Right renal pelvis (tissue), 4 donors: ENCODE measurements around the gene AHCY. TPM values are rescaled to one million over a fixed set of nuclear protein-coding genes. Genes with fewer than 3 reads are reported as not detected.
"Not testable (repeated sequence)": the region's sequence is repeated elsewhere in the genome, so short reads cannot be mapped to it uniquely, and the experiment has no call there.

ENCODE experiments used
- DNase-seq, 4 donors: peaks; one replicate each; pipeline ENCODE4 v3.0.0-alpha.2; 2013; ENCODE audit warnings: low read depth in 4 of 4, low spot score in 3 of 4, missing footprints in 1 of 4
- polyA plus RNA-seq, 4 donors: library from polyadenylated mRNA; unstranded; fragments of 120-200 nt; gene quantifications; one replicate each; pipeline ENCODE4 v1.2.1, GENCODE V29; 2013; ENCODE audit not compliant: insufficient read length in 4 of 4

Gene AHCY
- polyA plus RNA-seq, 4 donors, result 172 to 211 (median 186) TPM

DNA sequence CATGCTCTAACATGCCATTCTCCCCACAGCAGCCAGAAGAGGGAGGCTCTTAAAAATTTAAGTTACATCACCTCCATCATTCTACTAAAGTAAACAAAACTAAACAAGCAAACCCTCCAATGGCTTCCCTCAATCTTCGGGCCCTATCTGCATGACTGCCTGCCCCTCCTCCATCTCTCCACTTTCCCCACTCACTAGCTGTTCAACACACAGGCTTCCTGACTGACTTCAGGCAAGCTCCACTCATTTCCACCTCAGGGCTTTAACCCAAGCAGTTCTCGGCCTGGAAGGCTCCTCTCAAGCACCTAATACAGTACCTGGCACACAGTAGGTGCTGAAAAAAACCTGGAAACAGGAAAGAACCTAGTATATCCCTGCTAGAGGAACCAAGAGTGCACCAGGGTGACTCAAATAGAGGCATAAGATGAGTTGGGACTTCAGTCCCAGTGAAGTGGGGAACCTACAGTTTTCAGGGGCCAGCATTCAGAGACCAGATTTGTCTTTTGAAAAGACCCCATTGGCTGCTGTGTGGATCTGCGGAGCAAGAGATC is 2.8 kb downstream of the AHCY start:
- no peak for DNase-seq

GRCh38 chr20:34299556-34300255 is 3.4 kb downstream of the AHCY start:
- no peak for DNase-seq

- not testable (repeated sequence) for DNase-seq
These were observed 4.8 kb downstream of the AHCY start for GRCh38 chr20:34298294-34298784.

GRCh38 chr20:34296468-34296867 is 6.7 kb downstream of the AHCY start:
- no peak for DNase-seq

DNA sequence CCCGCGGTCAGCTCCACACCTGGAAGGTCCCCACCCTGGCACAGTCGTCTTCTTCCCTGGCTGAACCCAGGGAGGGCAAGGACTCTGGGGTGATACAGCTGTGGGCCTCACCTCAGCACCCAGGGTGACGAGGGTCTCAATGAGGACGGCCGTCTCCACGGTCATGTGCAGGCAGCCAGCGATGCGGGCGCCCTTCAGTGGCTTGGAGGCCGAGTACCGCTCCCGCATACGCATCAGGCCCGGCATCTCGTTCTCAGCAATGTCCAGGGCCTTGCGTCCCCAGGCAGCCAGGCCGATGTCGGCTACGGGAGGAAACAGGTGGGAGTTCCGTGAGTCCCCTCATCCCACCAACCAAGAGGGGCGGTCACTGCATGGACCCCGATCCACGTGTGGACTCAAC is 7.9 kb downstream of the AHCY start:
- DNase-seq, result no peak

DNA sequence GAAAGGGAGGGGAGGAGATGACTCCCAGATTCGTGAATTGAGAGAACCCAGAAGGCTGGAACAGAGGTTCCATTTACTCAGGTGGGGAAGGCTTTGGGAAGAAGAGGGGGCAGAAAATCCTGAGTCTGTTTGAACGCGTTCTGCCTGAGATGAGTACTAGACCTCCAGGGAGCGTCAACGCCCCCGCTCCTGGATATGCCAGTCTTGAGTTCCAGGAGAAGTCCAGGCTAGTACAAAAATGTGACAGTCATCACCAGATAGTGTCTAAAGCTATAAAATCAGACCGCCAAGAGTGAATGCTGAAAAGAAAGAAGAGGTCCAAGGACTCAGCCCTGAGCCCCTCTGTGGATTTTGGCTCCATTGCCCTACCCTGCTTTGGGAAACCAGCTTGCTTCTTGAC is 8.6 kb downstream of the AHCY start:
- DNase-seq, result no peak

GRCh38 chr20:34293589-34293988 is 9.6 kb downstream of the AHCY start:
- no peak for DNase-seq

DNA sequence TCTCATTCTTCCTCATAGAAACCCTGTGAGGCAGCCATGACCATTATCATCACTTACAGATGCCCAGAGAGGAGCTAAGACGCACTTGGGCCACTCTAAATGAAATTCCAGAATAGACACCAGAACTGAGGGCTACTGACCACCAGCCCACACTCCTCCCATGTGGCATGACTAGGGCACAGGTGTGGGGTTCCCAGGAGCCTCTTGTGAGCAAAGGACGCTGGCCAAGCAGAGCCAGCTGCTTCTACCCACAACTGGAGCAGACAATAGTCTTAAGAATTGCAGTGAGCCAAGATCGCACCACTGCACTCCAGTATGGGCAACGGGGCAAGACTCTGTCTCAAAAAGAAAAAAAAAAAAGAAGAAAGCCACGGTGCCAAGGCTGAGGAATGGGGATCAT is 10.0 kb downstream of the AHCY start:
- no peak for DNase-seq

GRCh38 chr20:34292496-34292895 is 10.7 kb downstream of the AHCY start:
- DNase-seq, result no peak

DNA sequence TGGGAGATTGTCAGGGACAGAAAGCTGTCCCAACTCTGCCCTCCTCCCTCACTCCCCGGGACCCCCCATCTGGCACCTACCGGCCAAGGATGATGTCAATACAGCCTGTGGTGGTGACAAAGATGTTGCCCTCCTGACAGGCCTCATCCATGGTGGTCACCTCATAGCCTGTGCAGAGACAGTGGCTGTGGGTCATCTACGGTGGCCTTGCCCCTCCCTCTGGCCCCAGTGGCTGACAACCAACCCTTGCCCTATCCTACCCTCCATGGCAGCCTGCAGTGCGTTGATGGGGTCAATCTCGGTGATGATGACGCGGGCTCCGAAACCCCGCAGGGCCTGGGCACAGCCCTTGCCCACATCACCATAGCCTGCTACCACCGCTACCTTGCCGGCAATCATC is 12.7 kb downstream of the AHCY start:
- DNase-seq, result no peak

DNA sequence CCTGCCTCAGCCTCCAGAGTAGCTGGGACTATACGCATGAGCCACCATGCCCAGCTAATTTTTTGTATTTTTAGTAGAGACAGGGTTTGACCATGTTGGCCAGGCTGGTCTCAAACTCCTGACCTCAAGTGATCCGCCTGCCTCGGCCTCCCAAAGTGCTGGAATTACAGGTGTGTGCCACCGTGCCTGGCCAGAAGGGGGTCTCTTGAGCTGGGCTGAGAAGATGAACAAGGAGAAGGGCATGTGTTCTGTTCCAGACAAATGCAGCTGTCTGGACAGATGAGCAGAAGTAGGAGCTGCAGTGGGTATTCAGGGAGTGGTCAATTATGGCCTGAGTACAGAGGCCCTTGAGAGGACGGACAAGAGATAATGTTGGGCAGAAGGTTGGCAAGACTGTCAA is 15.7 kb downstream of the AHCY start:
- DNase-seq, result not testable (repeated sequence)

DNA sequence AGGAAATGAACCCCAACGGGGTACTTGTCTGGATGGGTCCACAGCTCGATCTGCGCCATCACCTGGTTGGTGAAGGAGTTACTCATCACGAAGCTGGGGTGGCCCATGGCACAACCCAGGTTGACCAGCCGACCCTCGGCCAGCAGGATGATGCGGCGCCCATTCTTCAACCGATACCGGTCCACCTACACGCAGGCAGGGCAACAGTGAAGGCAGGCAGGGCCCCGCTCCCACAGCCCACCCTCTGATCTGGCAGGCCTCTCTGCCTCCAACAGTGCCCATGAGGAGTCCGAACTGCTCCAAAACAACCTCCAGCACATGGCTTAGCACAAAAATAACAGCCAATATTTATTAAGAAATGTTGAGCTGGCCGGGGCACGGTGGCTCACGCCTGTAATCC is 17.7 kb downstream of the AHCY start:
- DNase-seq, result no peak

- DNase-seq, result no peak
These were observed 19.3 kb downstream of the AHCY start for GRCh38 chr20:34283844-34284243.

GRCh38 chr20:34282041-34282440 is 21.1 kb downstream of the AHCY start:
- DNase-seq, result no peak

GRCh38 chr20:34281177-34281576 is 22.0 kb downstream of the AHCY start:
- DNase-seq, result no peak

- no peak for DNase-seq
These were observed 28.5 kb downstream of the AHCY start for GRCh38 chr20:34274694-34275093.

- DNase-seq, result no peak
These were observed 31.2 kb downstream of the AHCY start for GRCh38 chr20:34271956-34272355.

DNA sequence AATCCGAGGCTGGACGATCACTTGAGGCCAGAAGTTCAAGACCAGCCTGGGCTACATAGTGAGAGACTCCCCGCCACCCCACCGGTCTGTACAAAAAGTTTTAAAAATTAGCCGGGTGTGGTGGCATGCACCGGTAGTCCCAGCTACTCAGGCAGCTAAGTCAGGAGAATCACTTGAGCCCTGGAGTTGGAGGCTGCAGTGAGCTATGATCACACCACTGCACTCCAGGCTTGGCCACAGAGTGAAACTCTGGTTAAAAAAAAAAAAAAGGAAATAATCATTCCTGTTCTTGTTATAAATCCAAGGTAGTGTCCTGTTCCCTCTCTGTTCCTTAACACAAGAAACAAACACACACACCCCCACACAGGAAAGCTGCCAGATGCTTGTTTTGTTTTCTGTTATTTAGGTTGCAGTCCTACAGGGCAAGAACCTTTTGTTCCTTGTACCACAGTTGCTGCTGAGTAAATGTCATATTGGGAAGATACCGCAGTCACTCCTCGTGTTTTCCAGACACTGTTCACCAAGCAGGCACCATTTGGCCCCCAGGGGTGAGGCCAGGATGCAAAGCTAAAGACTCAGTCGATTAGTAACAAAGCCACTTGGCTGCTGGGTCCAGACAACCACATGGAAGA is 33.0 kb downstream of the AHCY start:
- no peak for DNase-seq

DNA sequence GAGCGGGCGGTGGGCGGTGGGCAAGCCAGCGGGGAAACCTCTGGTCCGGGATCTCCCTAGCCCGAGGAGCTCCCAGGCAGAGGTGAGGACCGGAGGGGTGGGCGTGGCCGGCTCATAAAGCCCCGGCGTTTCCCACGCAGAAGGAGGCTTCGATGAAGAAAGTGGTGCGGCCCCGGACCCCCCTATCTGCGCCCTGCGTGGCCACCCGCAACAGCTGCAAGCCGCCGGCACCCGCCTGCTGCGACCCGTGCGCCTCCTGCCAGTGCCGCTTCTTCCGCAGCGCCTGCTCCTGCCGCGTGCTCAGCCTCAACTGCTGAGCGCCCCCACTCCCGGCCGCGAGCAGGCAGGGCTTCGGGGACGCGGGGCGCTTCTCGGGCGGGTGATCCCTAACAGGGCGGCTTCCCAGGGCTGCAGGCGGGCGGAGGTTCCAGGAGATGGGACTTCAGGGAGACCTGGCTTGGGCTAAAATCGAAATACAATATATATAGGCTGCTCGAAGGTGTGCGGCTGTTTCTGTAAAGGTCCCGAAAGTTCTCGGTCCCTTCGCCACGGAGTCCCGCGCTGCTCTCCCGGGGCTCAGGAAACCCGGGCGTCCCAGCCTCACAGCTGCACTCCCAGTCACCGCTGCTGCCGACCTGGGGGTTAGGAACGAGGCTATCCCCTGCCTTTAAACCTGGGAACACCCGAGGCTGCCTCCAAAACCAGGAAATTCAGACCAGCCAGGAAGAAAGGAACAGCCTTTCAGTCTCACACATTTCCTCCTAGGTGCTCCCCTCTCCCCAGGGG is 34.1 kb downstream of the AHCY start:
- peak in 1 of 4 donors; percentile 13 for DNase-seq

DNA sequence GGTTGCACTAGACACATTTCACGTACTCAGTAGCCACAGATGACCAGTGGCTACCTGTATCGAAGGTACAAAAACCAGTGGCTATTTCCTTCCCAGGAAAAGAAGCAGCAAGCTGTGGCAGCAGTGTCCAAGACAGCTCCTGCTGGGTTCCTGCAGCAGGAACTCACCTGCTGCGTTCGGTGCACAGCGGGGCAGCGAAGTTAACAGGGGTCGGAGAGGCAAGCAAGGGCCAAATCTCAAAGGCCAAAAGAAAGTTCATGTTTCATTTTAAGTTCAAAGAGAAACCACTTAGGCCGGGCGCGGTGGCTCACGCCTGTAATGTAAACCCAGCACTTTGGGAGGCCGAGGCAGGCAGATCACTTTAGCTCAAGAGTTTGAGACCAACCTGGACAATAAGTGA is 35.0 kb downstream of the AHCY start:
- DNase-seq, result no peak

- DNase-seq, result no peak
These were observed 39.0 kb downstream of the AHCY start for GRCh38 chr20:34264141-34264540.
